NCI-H1105 (cell line): Measurements from ENCODE around the gene PAF1.
"Not testable (repeated sequence)": the region's sequence is repeated elsewhere in the genome, so short reads cannot be mapped to it uniquely, and the experiment has no call there.

Experiments used
- DNase-seq: peaks from one replicate; lab custom pipeline; 2025; lab: John Stamatoyannopoulos, UW

PAF1 gene

GRCh38 chr19:39382991-39383828, 7.7 kb downstream of the PAF1 start:
- DNase-seq = no peak

GRCh38 chr19:39381910-39382611, 8.8 kb downstream of the PAF1 start:
- no peak for DNase-seq

GRCh38 chr19:39380521-39381502, 10.1 kb downstream of the PAF1 start:
- no peak for DNase-seq

- no peak for DNase-seq
Measured at GRCh38 chr19:39379865-39380396, 11.0 kb downstream of the PAF1 start.

GRCh38 chr19:39379366-39379765, 11.5 kb downstream of the PAF1 start:
- not testable (repeated sequence) for DNase-seq

GRCh38 chr19:39377373-39378362, 13.2 kb downstream of the PAF1 start:
- DNase-seq = no peak

GRCh38 chr19:39375929-39376328, 15.0 kb downstream of the PAF1 start:
- DNase-seq = no peak

- no peak for DNase-seq
Measured at GRCh38 chr19:39372941-39373340, 18.0 kb downstream of the PAF1 start.

- no peak for DNase-seq
Measured at GRCh38 chr19:39372047-39372802, 18.7 kb downstream of the PAF1 start.

- DNase-seq = no peak
Measured at GRCh38 chr19:39370735-39371134, 20.2 kb downstream of the PAF1 start.

- DNase-seq = no peak
Measured at GRCh38 chr19:39369200-39369599, 21.7 kb downstream of the PAF1 start.

GRCh38 chr19:39365531-39365930, 25.4 kb downstream of the PAF1 start:
- no peak for DNase-seq

GRCh38 chr19:39363901-39364457, 26.9 kb downstream of the PAF1 start:
- no peak for DNase-seq

GRCh38 chr19:39362682-39363657, 27.9 kb downstream of the PAF1 start:
- no peak for DNase-seq

GRCh38 chr19:39360599-39360998, 30.3 kb downstream of the PAF1 start:
- DNase-seq = no peak

- DNase-seq = no peak
Measured at GRCh38 chr19:39359026-39359425, 31.9 kb downstream of the PAF1 start.

GRCh38 chr19:39356647-39357046, 34.3 kb downstream of the PAF1 start:
- DNase-seq = no peak

GRCh38 chr19:39356073-39356472, 34.8 kb downstream of the PAF1 start:
- no peak for DNase-seq
